Astrocyte (in vitro differentiated cells and primary cell): ENCODE data around the gene PTPRN2. TPM values are rescaled to one million over a fixed set of nuclear protein-coding genes. Genes with fewer than 3 reads are reported as not detected.

Experiments
- DNase-seq: peaks from one replicate; pipeline ENCODE4 v3.0.0-alpha.2; 2010; ENCODE audit warnings: low read depth
- FAIRE-seq: peaks from 2 replicates; lab custom pipeline; 2011; peaks lifted over from hg19 to GRCh38; lab: Jason Lieb, UNC
- H2AFZ ChIP-seq: 2 replicates; pipeline ENCODE4 v1.6.0; 2012; ENCODE audit warnings: low read depth, low read length, inconsistent platforms
- H3K27ac ChIP-seq: 2 replicates; pipeline ENCODE4 v1.5.1; 2011; ENCODE audit warnings: low read depth, low read length, inconsistent platforms
- H3K27me3 ChIP-seq: 2 replicates; pipeline ENCODE4 v1.6.0; 2011; ENCODE audit warnings: low read length, inconsistent platforms; ENCODE audit not compliant: insufficient read depth
- H3K36me3 ChIP-seq: 2 replicates; pipeline ENCODE4 v1.5.1; 2011; ENCODE audit warnings: low read length, inconsistent platforms; ENCODE audit not compliant: insufficient read depth
- H3K4me1 ChIP-seq: 2 replicates; pipeline ENCODE4 v1.5.1; 2011; ENCODE audit warnings: low read length, inconsistent platforms; ENCODE audit not compliant: insufficient read depth
- H3K4me2 ChIP-seq: 2 replicates; pipeline ENCODE4 v1.6.0; 2012; ENCODE audit warnings: low read length, inconsistent platforms
- H3K4me3 ChIP-seq: 2 replicates; pipeline ENCODE4 v1.5.1; 2011; ENCODE audit warnings: low read depth, mild to moderate bottlenecking, low read length, inconsistent platforms; ENCODE audit not compliant: insufficient read depth
- H3K79me2 ChIP-seq: 2 replicates; pipeline ENCODE4 v1.6.0; 2012; ENCODE audit warnings: mild to moderate bottlenecking, low read length, inconsistent platforms; ENCODE audit not compliant: insufficient read depth
- H3K9ac ChIP-seq: 2 replicates; pipeline ENCODE4 v1.6.0; 2012; ENCODE audit warnings: mild to moderate bottlenecking, low read length, inconsistent platforms
- H3K9me3 ChIP-seq: 2 replicates; pipeline ENCODE4 v1.5.1; 2012; ENCODE audit warnings: low read depth, mild to moderate bottlenecking, low read length, inconsistent platforms; ENCODE audit not compliant: insufficient read depth
- H4K20me1 ChIP-seq: 2 replicates; pipeline ENCODE4 v1.6.0; 2012; ENCODE audit warnings: low read length, inconsistent platforms; ENCODE audit not compliant: insufficient read depth
- H3K27ac Mint-ChIP-seq: one replicate; pipeline ENCODE4 v1.8.0; 2021; ENCODE audit warnings: mild to moderate bottlenecking, mixed read lengths; ENCODE audit not compliant: unreplicated experiment
- H3K27me3 Mint-ChIP-seq: one replicate; pipeline ENCODE4 v1.8.0; 2021; ENCODE audit warnings: low read depth, mixed read lengths; ENCODE audit not compliant: unreplicated experiment
- H3K36me3 Mint-ChIP-seq: one replicate; pipeline ENCODE4 v1.8.0; 2021; ENCODE audit warnings: low read depth, mixed read lengths; ENCODE audit not compliant: unreplicated experiment
- H3K4me1 Mint-ChIP-seq: one replicate; pipeline ENCODE4 v1.8.0; 2021; ENCODE audit warnings: low read depth, mixed read lengths; ENCODE audit not compliant: unreplicated experiment
- H3K4me3 Mint-ChIP-seq: one replicate; pipeline ENCODE4 v1.8.0; 2021; ENCODE audit warnings: mild to moderate bottlenecking, moderate library complexity, mixed read lengths; ENCODE audit not compliant: unreplicated experiment
- H3K9me3 Mint-ChIP-seq: one replicate; pipeline ENCODE4 v1.8.0; 2021; ENCODE audit warnings: mild to moderate bottlenecking, mixed read lengths; ENCODE audit not compliant: unreplicated experiment
- EZH2 ChIP-seq: IDR thresholded peaks from 2 replicates; pipeline ENCODE4 v1.6.1; 2012; ENCODE audit warnings: mild to moderate bottlenecking, low read length, inconsistent platforms; ENCODE audit not compliant: insufficient read depth
- total RNA-seq: library from RNA; stranded (reverse); gene quantifications from 2 replicates; pipeline ENCODE4 v1.2.1, GENCODE V29; 2021
- TF ChIP-seq, protein P1 (sequence below): IDR thresholded peaks from 2 replicates; pipeline ENCODE4 v1.5.1; 2011; ENCODE audit warnings: low read depth, mild to moderate bottlenecking, inconsistent platforms, low read length, moderate library complexity; ENCODE audit not compliant: insufficient read depth

PTPRN2 gene
- total RNA-seq, 1 donor from 2014 or later: 0.09 TPM

DNA sequence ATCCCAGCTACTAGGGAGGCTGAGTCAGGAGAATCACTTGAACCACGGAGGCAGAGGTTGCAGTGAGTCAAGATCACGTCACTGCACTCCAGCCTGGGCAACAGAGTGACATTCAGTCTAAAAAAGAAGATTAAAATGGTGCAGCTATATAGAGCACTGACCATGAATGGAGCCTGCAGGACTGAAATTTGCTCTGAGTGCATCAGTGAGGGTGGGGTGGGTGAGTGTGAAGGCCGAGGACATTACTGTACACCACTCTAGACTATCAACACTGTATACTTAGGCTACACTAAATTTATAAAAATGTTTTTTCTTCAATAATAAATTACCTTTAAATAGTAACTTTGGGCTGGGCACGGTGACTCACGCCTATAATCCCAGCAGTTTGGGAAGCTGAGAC lies 294.7 kb downstream of the PTPRN2 start:
- peaks cover 16% of the 10 kb centered on the region for H3K9me3 Mint-ChIP-seq
- peaks cover 3% of the 10 kb centered on the region for H3K9me3 ChIP-seq

DNA sequence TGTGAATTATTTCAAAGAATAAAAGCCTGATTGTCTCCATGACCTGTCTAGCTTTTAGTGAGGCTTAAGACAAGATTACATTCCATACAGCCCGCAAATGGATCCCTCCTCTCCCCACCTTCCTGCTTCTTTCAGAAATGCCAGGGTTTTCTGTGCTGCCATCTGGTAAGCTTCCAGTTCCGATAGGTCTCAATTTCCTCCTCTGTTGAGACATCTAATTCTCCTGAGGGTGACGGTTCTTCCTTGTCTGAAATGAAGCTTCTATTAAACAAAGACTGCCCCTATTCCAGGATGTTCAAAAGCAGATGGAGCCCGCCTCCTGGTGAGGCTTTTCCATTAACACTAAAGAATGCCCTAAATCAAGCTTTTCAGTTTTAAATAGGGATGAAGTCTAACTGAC lies 295.6 kb downstream of the PTPRN2 start:
- Mint-ChIP-seq H3K27ac (no peak overlapping the region), H3K4me3 (no peak overlapping the region), H3K9me3 (peaks cover 15% of the 10 kb centered on the region), H3K27me3 (no peaks in the 10 kb centered on the region), H3K4me1 (no peaks in the 10 kb centered on the region), H3K36me3 (no peaks in the 10 kb centered on the region)
- TF ChIP-seq, protein P1, sequence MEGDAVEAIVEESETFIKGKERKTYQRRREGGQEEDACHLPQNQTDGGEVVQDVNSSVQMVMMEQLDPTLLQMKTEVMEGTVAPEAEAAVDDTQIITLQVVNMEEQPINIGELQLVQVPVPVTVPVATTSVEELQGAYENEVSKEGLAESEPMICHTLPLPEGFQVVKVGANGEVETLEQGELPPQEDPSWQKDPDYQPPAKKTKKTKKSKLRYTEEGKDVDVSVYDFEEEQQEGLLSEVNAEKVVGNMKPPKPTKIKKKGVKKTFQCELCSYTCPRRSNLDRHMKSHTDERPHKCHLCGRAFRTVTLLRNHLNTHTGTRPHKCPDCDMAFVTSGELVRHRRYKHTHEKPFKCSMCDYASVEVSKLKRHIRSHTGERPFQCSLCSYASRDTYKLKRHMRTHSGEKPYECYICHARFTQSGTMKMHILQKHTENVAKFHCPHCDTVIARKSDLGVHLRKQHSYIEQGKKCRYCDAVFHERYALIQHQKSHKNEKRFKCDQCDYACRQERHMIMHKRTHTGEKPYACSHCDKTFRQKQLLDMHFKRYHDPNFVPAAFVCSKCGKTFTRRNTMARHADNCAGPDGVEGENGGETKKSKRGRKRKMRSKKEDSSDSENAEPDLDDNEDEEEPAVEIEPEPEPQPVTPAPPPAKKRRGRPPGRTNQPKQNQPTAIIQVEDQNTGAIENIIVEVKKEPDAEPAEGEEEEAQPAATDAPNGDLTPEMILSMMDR: no peak
- TF ChIP-seq EZH2: no peak
- Histone ChIP-seq H3K36me3 (no peaks in the 10 kb centered on the region), H4K20me1 (no peaks in the 10 kb centered on the region), H3K9ac (no peak overlapping the region), H3K4me1 (no peaks in the 10 kb centered on the region), H3K4me2 (no peak overlapping the region), H3K4me3 (no peak overlapping the region), H3K79me2 (no peaks in the 10 kb centered on the region), H3K27ac (no peak overlapping the region), H3K27me3 (no peaks in the 10 kb centered on the region), H3K9me3 (peaks cover 3% of the 10 kb centered on the region), H2AFZ (no peak overlapping the region)
- FAIRE-seq (no peak), DNase-seq (no peak)

More for the DNA sequence above, 294.7 kb downstream of the PTPRN2 start:
- Histone ChIP-seq H3K9ac (no peak overlapping the region), H3K79me2 (no peaks in the 10 kb centered on the region), H3K27ac (no peak overlapping the region), H3K4me3 (no peak overlapping the region), H3K36me3 (no peaks in the 10 kb centered on the region), H3K27me3 (no peaks in the 10 kb centered on the region), H4K20me1 (no peaks in the 10 kb centered on the region), H3K4me2 (no peak overlapping the region), H3K4me1 (no peaks in the 10 kb centered on the region), H2AFZ (no peak overlapping the region)
- H3K36me3 Mint-ChIP-seq: no peaks in the 10 kb centered on the region
- no peak overlapping the region for H3K27ac Mint-ChIP-seq
- no peak overlapping the region for H3K4me3 Mint-ChIP-seq
- FAIRE-seq (no peak), DNase-seq (no peak)
- no peaks in the 10 kb centered on the region for H3K4me1 Mint-ChIP-seq
- no peaks in the 10 kb centered on the region for H3K27me3 Mint-ChIP-seq
- TF ChIP-seq, protein P1: no peak
- TF ChIP-seq EZH2: no peak

DNA sequence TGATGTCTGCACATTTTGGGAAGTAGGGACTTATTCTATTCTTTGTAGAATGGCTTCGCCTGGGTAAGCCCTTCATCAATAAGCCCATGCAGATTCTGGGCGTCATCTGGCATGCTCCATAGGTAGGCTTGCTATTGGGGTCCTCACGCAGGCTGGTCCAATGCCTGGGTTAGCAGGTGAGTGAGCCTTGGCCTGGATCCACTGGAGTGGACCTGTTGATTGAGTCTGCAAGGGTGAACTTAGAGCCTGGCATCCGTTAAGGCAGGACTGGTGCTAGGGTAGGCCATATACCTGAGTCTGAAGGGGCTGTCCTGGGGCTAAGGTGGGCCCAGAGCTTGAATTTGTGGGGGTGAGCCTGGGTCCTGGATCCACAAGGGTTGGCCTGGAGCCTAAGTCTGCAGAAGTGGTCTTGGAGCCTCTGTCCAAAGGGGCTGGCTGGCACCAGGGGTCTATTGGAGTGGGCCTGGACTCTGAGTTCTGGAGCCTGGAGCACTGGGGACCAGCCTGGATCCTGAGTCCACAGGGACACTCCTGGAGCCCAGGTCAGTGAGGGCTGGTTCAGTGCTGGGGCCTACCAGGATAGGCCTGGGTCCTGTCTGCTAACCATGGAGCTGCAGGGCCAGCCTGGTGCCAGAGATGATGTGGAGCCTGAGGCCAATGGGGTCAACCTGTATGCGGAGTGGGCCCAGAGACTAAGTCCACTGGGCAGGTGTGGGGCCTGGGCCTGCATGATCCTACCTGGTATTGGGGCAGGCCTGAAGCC lies 297.7 kb downstream of the PTPRN2 start:
- Mint-ChIP-seq H3K4me3 (no peak overlapping the region), H3K9me3 (peaks cover 8% of the 10 kb centered on the region), H3K4me1 (no peaks in the 10 kb centered on the region), H3K27ac (no peak overlapping the region), H3K36me3 (no peaks in the 10 kb centered on the region), H3K27me3 (no peaks in the 10 kb centered on the region)
- TF ChIP-seq EZH2: no peak
- TF ChIP-seq, protein P1: no peak
- Histone ChIP-seq H3K4me1 (no peaks in the 10 kb centered on the region), H2AFZ (no peak overlapping the region), H3K4me3 (no peak overlapping the region), H4K20me1 (no peaks in the 10 kb centered on the region), H3K36me3 (no peaks in the 10 kb centered on the region), H3K79me2 (no peaks in the 10 kb centered on the region), H3K9ac (no peak overlapping the region), H3K9me3 (peaks cover 4% of the 10 kb centered on the region), H3K27ac (no peak overlapping the region), H3K4me2 (no peak overlapping the region), H3K27me3 (no peaks in the 10 kb centered on the region)
- DNase-seq (no peak), FAIRE-seq (no peak)
